GM19438 (cell line): ENCODE results near the gene SOX6.

Experiments used
- ATAC-seq: cut with Tn5 transposase; IDR thresholded peaks from one replicate; pipeline ENCODE4 v1.9.1; 2021; ENCODE audit warnings: low read depth; ENCODE audit not compliant: unreplicated experiment

SOX6 gene

GRCh38 chr11:16015741-16016467 lies 340.4 kb downstream of the SOX6 start:
- no peak for ATAC-seq

- ATAC-seq = no peak
Measured at GRCh38 chr11:16013649-16014275, 342.6 kb downstream of the SOX6 start.

GRCh38 chr11:16013242-16013641 lies 343.1 kb downstream of the SOX6 start:
- ATAC-seq = no peak

- no peak for ATAC-seq
Measured at GRCh38 chr11:16012125-16012751, 344.1 kb downstream of the SOX6 start.

GRCh38 chr11:16011396-16011795 lies 344.9 kb downstream of the SOX6 start:
- no peak for ATAC-seq

- ATAC-seq = no peak
Measured at GRCh38 chr11:16009021-16009420, 347.3 kb downstream of the SOX6 start.

GRCh38 chr11:16007514-16007913 lies 348.8 kb downstream of the SOX6 start:
- no peak for ATAC-seq

- ATAC-seq = no peak
Measured at GRCh38 chr11:16002942-16003341, 353.4 kb downstream of the SOX6 start.

- no peak for ATAC-seq
Measured at GRCh38 chr11:16001899-16002426, 354.4 kb downstream of the SOX6 start.

- ATAC-seq = no peak
Measured at GRCh38 chr11:16001044-16001568, 355.2 kb downstream of the SOX6 start.

- ATAC-seq = no peak
Measured at GRCh38 chr11:16000065-16000464, 356.3 kb downstream of the SOX6 start.

- ATAC-seq = no peak
Measured at GRCh38 chr11:15993345-15993744, 363.0 kb downstream of the SOX6 start.

GRCh38 chr11:15991215-15991614 lies 365.1 kb downstream of the SOX6 start:
- no peak for ATAC-seq

- ATAC-seq = no peak
Measured at GRCh38 chr11:15989685-15990084, 366.7 kb downstream of the SOX6 start.

- no peak for ATAC-seq
Measured at GRCh38 chr11:15988693-15989231, 367.6 kb downstream of the SOX6 start.

- ATAC-seq = no peak
Measured at GRCh38 chr11:15988016-15988550, 368.3 kb downstream of the SOX6 start.

GRCh38 chr11:15987046-15987445 lies 369.3 kb downstream of the SOX6 start:
- ATAC-seq = no peak

- no peak for ATAC-seq
Measured at GRCh38 chr11:15985860-15986139, 370.5 kb downstream of the SOX6 start.

GRCh38 chr11:15985127-15985859 lies 371.1 kb downstream of the SOX6 start:
- ATAC-seq = no peak

- ATAC-seq = no peak
Measured at GRCh38 chr11:15981292-15981691, 375.1 kb downstream of the SOX6 start.
